ENCODE results near the gene RNF168.
"Not testable (repeated sequence)": the region's sequence is repeated elsewhere in the genome, so short reads cannot be mapped to it uniquely, and the experiment has no call there.

The RNF168 gene

DNA sequence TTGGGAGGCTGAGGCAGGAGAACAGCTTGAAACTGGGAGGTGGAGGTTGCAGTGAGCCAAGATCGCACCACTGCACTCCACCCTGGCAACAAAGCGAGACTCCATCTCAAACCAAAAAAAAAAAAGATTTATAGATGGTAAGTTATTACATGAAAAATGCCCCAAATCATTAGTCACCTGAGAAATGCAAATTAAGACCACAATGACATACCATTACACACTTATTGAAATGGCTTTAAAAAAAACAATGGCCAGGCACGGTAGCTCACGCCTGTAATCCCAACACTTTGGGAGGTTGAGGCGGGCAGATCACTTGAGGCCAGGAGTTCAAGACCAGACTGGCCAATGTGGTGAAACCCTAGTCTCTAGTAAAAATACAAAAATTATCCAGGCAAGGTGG lies 81.9 kb downstream of the RNF168 start:
- DNase-seq; H3K4me3 Mint-ChIP-seq; H3K27me3 Mint-ChIP-seq; H3K9me3 Mint-ChIP-seq; H3K36me3 Mint-ChIP-seq (ENCODE audit: low read depth): not testable (repeated sequence)
- peak overlapping the region; percentile 40 for H3K27ac Mint-ChIP-seq
- peak; percentile 69 for ATAC-seq
- peaks cover 41% of the 10 kb centered on the region for H3K4me1 Mint-ChIP-seq

DNA sequence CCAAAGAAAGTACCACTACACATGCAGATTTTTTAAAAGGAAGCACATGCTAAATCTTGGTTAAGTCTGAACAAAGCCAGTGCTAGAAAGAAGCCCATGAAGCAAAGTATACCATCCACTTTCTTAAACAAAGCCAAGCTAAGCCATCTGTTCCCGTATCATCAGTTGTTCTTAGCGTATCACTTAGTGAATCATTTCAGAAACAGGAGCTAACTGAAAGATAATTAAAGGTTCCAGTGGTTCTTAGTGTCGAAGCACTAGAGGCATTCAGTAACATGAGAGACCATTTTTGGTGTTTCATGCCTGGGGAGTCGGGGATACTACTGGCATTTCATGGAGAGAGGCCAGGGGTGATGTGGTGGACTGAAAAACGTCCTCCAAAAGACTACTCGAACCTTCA lies 84.2 kb downstream of the RNF168 start:
- H3K4me3 Mint-ChIP-seq, result no peak overlapping the region
- no peaks in the 10 kb centered on the region for H3K9me3 Mint-ChIP-seq
- ATAC-seq (no peak), DNase-seq (no peak)
- peaks cover 12% of the 10 kb centered on the region for H3K36me3 Mint-ChIP-seq (ENCODE audit: low read depth)
- no peak overlapping the region for H3K27ac Mint-ChIP-seq
- peaks cover 54% of the 10 kb centered on the region for H3K4me1 Mint-ChIP-seq
- H3K27me3 Mint-ChIP-seq, result no peaks in the 10 kb centered on the region

Data from activated naive CD8-positive, alpha-beta T cell treated with anti-CD3 and anti-CD28 coated beads, Interleukin-2, amount 50 U/mL, for 24 hours (primary cell).